NCI-H748 (cell line): ENCODE measurements around the gene MEPE.

ENCODE experiments used
- DNase-seq: peaks from one replicate; lab custom pipeline; 2025; ENCODE audit not compliant: unreplicated experiment; lab: John Stamatoyannopoulos, UW

The MEPE gene

GRCh38 chr4:87840149-87840548 is 7.4 kb downstream of the MEPE start:
- no peak for DNase-seq

GRCh38 chr4:87843936-87844335 is 11.2 kb downstream of the MEPE start:
- no peak for DNase-seq

- DNase-seq: no peak
Observed at GRCh38 chr4:87844452-87844851, 11.7 kb downstream of the MEPE start.

GRCh38 chr4:87846226-87846625 is 13.5 kb downstream of the MEPE start:
- DNase-seq: no peak

GRCh38 chr4:87848622-87849351 is 16.0 kb downstream of the MEPE start:
- DNase-seq: peak; percentile 52

GRCh38 chr4:87849612-87850011 is 16.8 kb downstream of the MEPE start:
- no peak for DNase-seq

GRCh38 chr4:87851332-87851731 is 18.6 kb downstream of the MEPE start:
- no peak for DNase-seq

GRCh38 chr4:87851953-87852352 is 19.2 kb downstream of the MEPE start:
- no peak for DNase-seq

- DNase-seq: peak; percentile 21
Observed at GRCh38 chr4:87853108-87853507, 20.3 kb downstream of the MEPE start.

GRCh38 chr4:87853891-87854290 is 21.1 kb downstream of the MEPE start:
- no peak for DNase-seq

GRCh38 chr4:87855559-87855958 is 22.8 kb downstream of the MEPE start:
- DNase-seq: no peak

- no peak for DNase-seq
Observed at GRCh38 chr4:87856816-87857215, 24.0 kb downstream of the MEPE start.

- DNase-seq: no peak
Observed at GRCh38 chr4:87857789-87858188, 25.0 kb downstream of the MEPE start.

GRCh38 chr4:87862236-87862635 is 29.5 kb downstream of the MEPE start:
- no peak for DNase-seq

- no peak for DNase-seq
Observed at GRCh38 chr4:87863486-87863885, 30.7 kb downstream of the MEPE start.

GRCh38 chr4:87864321-87864720 is 31.6 kb downstream of the MEPE start:
- DNase-seq: no peak

GRCh38 chr4:87865288-87865687 is 32.5 kb downstream of the MEPE start:
- no peak for DNase-seq

- no peak for DNase-seq
Observed at GRCh38 chr4:87865960-87866598, 33.3 kb downstream of the MEPE start.

GRCh38 chr4:87868522-87868921 is 35.8 kb downstream of the MEPE start:
- DNase-seq: no peak

- no peak for DNase-seq
Observed at GRCh38 chr4:87872028-87872427, 39.3 kb downstream of the MEPE start.

GRCh38 chr4:87875191-87875590 is 42.4 kb downstream of the MEPE start:
- DNase-seq: no peak

GRCh38 chr4:87880106-87880505 is 47.3 kb downstream of the MEPE start:
- DNase-seq: no peak

- no peak for DNase-seq
Observed at GRCh38 chr4:87881115-87881514, 48.3 kb downstream of the MEPE start.
